NCI-H1048 (cell line): ENCODE data around the gene L2HGDH.
"Not testable (repeated sequence)": the region's sequence is repeated elsewhere in the genome, so short reads cannot be mapped to it uniquely, and the experiment has no call there.

Experiments used
- DNase-seq: peaks from one replicate; lab custom pipeline; 2025; lab: John Stamatoyannopoulos, UW

L2HGDH gene

GRCh38 chr14:50339178-50339804, 27.3 kb upstream of the L2HGDH start:
- no peak for DNase-seq

DNA sequence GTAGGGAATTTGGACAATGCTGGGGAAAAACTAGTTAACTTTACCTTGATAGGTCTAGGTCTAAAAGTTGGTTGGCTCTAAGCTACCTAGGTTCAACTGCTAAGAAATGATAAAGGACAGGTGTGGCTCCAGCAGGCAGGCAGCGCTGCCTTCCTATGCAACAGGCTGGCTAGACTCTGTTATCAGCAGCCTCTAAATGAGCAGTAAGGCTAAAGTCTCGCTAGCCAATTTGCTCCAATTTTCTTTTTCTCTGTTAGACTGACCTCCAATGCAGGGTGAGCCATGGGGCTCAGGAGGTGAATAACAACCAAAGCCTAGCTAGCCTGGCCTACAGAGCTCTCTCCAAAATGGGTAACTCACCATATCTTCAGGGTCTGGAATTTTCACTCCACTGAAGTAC, 26.6 kb upstream of the L2HGDH start:
- no peak for DNase-seq

DNA sequence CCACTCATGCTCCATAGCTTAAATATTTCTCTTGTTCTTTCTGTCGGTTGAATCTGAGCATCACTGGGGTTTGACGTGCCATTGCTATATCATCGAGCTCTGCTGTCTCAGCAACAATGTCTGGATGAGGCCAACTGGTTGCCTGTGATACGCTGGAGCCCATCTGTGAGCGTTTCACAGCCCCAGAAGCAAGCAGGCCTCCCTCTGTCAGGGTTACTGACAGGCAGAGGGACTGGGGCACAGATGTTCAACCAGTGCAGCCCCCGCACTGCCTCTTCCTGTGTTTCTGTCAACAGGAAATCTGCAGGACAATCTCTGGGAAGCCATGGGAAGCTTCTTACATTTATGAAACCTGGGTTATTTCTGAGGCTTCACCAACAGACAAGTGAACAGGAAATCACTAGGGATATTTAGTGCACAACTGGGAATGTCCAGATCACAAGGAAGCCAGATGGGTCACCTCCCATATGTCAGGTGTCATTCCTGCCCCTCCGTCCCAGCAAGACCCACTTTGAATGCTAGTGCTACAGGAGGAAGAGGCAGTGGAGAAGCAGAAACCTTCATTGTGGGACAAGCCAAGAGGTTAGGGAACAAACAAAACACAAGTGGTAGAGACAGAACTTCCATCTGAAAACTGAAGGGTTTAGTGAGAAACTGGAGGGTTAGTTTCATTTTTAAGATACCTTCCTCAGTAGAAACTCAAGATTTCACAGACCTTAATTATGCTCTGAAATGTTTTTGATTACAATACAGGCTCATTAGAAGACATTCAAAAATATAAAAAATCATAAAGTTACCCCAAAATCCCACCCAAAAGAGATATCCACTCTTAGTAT, 24.2 kb upstream of the L2HGDH start:
- no peak for DNase-seq

DNA sequence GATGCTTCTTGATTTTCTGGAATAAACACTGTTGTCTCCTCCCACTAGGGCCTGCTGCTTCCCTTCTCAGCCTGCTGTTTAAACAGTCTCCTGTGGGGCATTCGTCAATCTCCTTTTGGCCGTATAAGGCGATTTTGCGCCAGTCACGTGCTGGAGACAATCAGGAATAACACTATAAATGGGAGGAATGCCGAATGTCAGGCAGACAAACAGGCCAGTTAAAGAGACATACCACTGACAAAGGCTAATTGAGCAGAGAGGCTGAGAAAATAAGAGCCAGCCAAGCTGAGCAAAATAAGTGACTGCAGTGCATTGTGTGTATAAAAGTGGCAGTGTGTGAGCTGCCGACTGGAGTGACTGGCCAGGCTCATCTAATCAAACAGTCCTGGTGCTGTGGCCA, 23.4 kb upstream of the L2HGDH start:
- DNase-seq: no peak

- no peak for DNase-seq
Observed at GRCh38 chr14:50334211-50334610, 22.2 kb upstream of the L2HGDH start.

GRCh38 chr14:50333014-50333509, 21.0 kb upstream of the L2HGDH start:
- no peak for DNase-seq

- no peak for DNase-seq
Observed at GRCh38 chr14:50331596-50331995, 19.6 kb upstream of the L2HGDH start.

DNA sequence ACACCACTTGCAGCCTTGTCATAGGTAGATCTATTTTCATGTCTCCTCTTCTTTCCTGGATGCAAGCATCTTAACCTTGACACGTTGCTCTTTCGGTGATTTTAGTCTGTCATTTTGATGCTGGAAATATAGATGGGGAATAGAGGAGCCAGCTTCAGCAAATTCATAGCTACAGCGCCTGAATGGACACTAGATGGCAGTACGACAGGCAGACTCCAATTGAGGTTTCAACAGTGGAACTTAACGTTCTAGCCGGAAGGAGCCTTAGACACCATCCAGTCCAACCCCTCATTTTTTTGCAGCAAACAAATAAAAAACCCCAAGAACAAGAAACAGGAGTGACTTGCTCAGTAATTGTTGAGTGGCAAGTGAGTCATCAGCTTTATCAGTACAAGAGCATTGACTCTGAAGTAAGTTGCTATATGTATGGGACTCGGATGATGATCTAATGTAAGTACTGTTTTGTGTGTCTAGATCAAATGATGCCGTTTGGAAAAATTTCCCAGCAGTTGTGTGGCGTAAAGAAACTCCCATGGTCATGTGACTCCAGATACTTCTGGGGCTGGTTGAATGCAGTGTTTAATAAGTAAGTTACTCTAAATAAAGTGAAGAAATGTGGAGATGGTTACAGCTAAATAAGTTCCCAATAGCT, 9.1 kb upstream of the L2HGDH start:
- DNase-seq: peak; percentile 36

- DNase-seq: no peak
Observed at GRCh38 chr14:50320283-50320682, 8.3 kb upstream of the L2HGDH start.

DNA sequence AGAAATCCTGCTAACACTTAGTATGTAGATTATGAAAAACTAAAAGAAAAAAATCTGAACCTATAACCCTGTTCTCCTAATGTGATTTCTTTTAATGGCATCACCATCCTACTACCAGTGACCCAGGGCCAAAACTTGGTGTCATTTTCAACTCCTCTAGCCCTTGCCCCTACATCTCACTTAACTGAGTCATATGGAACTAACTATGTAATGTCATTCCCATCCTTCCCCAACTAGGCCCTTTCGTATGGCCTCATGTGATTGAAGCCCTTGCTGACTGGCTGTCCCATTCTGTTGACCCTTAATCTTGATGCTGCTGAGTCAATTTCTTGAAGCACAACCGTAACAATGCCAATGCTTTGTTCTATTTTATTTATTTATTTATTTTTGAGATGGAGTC, 7.7 kb upstream of the L2HGDH start:
- no peak for DNase-seq

DNA sequence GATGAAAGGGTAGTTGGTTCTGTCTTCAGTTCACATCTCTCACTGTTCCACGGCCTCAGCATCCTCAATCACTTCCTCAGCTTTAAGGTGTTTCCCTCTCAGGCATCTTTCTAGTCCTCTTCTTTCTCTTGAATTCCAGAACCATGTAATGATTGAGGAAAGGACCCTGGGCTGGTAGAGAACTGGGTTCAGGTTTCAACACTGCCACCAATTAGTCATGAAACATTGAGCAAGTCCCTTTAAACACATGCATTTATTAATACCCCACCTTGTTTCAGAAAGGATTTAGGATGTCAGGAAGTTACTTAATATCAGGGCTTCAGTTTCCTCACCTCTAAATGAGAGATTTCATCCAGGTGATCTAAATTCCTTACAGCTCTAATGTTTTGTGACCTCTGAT, 7.3 kb upstream of the L2HGDH start:
- DNase-seq: no peak

GRCh38 chr14:50318031-50318626, 6.1 kb upstream of the L2HGDH start:
- DNase-seq: no peak

- not testable (repeated sequence) for DNase-seq
Observed at GRCh38 chr14:50314098-50314497, 2.1 kb upstream of the L2HGDH start.

DNA sequence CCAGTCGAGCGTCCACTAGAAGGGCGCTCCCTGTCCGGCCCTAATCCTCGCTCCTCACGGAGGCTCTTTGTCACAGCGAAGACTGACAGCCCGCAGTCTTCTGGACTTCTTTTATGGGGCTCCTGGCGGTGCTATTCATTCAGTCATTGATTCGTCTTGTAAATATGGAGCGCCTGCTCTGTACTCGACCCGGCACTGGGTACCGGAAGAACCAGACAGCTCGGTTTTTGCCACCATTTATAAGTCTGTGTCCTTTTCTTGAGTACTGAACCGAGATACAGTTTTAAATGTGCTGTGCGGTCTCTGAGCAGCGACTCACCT, 665 bp upstream of the L2HGDH start:
- no peak for DNase-seq

DNA sequence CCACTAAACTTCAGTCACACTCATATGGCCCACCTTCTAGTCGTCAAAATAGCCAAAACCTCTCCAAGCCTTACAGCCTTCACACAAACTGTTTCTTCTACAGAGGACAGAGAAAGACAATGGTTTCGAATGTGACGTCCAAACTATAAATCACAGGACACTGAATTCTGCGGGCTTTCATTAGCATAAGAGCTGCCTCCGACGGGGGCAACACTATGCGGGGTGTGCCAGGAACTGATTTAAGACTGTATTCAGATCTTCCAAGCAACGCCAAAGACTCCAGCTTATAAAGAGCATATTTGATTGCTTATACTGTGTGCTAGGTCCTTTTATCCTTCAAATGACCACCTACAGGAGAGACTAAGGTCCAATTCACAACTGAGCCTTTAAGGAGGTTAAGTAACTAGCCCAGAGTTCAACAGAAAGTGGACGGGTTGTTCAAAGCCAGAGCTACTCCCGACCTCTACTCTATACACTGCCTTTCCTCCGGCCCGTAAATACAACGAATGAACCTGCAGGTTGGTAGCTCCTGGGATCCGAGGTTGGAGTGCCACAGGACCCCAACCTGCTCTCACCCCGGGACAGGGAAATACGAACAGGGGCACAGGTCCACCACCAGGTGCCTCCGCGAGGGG, 575 bp downstream of the L2HGDH start:
- no peak for DNase-seq

DNA sequence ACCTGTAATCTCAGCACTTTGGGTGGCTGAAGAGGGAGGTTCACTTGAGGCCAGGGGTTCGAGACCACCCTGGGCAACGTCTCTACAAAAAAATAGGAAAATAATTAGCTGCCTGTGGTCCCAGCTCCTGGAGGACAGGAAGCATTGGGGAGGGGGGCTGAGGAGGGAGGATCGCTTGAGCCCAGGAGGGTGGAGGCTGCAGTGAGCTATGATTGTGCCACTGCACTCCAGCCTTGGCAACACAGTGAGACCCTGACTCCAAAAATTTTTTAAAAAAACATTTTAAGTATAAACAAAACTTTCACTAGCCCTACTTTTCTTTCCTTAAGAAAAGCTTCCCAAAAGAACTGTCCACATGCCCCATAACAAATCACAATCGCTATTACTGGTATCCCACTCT, 1.6 kb downstream of the L2HGDH start:
- DNase-seq: no peak

DNA sequence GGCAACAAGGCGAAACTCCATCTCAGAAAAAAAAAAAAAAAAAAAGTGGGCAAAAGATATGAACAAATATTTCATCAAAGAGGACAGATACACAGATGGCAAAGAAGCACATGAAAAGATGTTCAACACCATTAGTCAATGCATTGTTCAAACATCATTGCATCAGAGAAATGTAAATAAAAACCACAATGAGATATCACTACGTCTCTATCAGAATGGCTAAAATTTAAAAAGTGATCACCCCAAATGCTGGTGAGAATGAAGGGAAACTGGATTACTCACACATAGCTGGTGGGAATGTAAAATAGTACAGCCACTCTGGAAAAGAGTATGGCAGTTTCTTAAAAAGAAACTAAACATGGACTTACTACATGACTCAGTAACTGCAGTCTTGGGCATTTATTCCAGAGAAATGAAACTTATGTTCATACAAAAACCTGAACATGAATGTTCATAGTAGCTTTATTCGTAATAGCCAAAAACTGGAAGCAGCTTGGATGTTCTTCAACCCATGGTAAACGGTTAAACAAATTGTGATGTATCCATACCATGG, 3.6 kb downstream of the L2HGDH start:
- no peak for DNase-seq

DNA sequence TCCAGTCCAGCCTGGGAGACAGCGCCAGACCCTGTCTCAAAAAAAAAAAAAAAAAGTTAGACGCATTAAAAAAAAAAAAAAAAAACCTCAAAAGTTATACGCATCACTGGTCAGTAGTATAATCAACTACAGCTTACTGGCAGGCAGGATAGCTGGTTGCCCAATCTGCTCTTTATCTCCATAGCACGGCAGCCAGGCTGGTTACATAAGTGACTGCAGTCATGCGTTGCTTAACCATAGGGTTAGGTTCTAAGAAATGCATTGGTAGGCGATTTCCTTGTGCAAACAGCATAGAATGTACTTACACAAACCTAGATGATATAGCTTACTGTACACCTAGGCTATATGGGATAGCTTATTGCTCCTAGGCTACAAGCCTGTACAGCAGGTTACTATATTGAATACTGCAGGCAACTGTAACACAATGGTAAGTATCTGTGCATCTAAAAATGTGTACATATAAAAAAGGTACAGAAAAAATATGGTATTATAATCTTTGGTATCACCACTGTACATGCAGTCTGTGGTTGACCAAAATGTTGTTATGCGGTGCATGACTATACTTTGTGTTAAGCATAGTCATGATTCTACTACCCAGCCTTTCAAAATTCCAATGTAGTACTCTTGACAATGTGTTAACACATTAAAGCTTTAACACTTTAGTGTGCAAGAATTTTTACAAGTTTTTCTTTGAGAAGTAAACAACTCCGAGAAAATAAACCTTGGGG, 8.1 kb downstream of the L2HGDH start:
- no peak for DNase-seq

GRCh38 chr14:50301914-50302313, 10.1 kb downstream of the L2HGDH start:
- DNase-seq: no peak

GRCh38 chr14:50299585-50299984, 12.4 kb downstream of the L2HGDH start:
- DNase-seq: no peak

GRCh38 chr14:50290306-50290705, 21.7 kb downstream of the L2HGDH start:
- DNase-seq: no peak
